Activated CD8-positive, alpha-beta memory T cell treated with anti-CD3 and anti-CD28 coated beads, Interleukin-2, amount 50 U/mL, for 24 hours (primary cell): ENCODE results near the gene CPTP.
"Not testable (repeated sequence)": the region's sequence is repeated elsewhere in the genome, so short reads cannot be mapped to it uniquely, and the experiment has no call there.

Experiments
- DNase-seq: peaks from one replicate; pipeline ENCODE4 v3.0.0-alpha.2; 2020; ENCODE audit errors: extremely low read depth

CPTP gene

DNA sequence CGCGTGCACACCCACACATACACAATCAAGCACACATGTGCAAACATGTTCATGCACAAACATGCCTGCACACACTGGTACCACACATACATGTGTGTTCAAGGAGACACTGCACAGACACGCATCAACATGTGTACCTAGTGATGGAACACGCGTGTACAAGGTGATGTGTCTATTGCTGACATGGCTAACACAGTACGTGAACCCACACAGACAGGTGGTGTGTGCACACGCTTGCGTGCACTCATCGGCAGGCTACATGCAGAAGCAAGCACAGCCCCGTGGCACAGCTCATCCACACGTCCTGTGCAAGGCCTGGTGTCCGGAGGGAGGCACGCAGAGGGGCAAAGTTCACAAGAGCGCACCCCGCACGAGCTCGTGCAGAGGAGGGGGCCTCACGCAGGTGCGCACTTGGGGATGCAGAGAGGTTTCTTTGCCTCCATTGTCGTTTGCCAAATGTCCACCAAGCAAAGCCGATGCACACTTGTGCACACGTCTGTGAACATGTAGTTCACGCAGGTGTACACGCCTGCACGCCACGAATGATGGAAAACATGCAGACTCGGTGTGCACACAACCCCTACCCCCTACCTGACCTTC is 17.8 kb upstream of the CPTP start:
- DNase-seq, result no peak

DNA sequence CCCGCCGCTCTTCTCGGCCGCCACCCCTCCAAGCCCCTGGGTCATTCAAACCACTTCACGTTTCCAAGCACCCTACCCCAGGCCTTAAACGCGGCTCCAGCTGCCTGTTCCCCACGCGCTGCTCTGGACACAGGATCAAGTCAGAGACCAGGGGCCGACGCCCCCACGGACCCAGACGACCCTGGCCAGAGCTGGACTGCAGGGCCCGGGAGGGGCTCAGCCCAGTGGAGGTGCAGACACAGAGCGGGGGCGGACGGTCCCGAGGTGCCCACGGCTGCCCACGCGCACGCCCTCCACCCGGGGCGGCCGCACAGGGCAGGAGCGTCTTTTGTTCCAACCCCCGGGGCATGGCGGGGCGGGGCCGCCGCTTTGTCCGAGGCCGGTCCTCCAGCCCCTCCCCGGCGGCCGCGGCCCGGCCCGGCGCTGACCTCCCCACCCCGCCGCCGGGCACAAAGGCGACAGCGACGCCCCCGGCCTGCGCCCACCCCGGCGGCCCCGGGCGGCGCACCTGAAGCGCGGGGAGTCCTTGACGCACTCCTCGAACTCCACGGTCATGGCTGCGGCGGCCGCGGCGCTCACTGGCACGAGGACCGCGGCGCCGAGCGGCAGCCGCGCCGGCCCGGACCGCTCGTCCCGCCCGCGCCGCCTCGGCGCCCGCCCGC is 17.2 kb upstream of the CPTP start:
- DNase-seq, result no peak

DNA sequence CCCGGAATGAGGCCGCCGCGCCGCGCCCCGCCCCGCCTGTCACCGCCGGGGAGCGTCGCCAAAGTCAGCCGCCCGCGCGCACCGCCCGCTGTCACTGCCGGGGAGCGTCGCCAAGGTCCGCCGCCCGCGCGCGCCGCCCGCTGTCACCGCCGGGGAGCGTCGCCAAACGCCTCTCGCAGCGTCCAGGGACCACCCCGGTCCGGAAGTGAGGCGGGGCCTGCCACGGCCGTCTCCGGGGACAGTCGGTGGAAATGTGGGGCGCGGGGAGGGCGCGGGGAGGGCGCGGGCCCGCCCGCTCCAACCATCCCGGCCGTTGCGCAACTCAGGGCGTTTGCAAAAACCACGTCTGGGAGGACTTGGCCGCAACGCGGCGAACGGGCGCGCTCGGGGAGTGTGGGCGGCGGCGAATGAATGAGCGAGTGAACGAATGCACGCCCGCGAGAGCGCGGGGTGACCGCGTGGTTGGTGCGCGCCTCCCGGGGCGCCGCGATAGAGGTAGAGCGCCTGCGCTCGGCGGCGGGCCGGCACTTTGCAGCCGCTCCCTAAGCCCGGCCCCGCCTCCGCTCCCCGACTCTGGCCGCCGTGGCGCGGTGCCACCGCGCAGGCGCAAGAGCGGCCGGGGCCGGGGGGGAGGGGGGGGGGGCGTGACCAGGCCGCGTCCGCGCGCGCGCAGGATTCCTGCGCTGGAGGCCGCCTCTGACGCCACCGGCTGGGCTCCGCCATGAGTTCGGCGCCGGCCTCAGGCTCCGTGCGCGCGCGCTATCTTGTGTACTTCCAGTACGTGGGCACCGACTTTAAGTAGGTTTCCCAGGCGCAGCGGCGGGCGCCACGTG is 16.5 kb upstream of the CPTP start, which contains the start of the genes ACAP3 and PUSL1:
TSS of gene ACAP3 (minus strand) at position 8 of the 833 bp plus-strand sequence. CDS start 115 bp downstream, outside the sequence.
TSS of gene PUSL1 (plus strand) at position 675 of the 833 bp plus-strand sequence. CDS start at position 722, 47 bp downstream.
- peak; percentile 58 for DNase-seq

DNA sequence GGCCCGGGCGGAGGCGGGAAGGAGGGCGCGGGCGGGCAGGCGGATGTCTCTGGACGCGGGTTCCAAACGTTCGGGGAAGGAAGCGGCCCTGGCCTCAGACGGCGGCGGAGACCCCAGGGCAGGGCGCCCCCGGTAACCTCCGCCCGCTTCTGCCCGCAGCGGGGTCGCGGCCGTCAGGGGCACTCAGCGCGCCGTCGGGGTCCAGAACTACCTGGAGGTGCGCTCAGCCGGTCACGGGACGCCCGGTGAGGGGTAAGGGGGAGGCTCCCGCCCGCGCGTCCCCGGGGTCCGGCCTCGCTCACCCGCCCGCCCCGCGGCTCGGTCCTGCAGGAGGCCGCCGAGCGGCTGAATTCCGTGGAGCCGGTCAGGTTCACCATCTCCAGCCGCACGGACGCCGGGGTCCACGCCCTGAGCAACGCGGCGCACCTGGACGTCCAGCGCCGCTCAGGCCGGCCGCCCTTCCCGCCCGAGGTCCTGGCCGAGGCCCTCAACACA is 15.8 kb upstream of the CPTP start:
- DNase-seq, result no peak

DNA sequence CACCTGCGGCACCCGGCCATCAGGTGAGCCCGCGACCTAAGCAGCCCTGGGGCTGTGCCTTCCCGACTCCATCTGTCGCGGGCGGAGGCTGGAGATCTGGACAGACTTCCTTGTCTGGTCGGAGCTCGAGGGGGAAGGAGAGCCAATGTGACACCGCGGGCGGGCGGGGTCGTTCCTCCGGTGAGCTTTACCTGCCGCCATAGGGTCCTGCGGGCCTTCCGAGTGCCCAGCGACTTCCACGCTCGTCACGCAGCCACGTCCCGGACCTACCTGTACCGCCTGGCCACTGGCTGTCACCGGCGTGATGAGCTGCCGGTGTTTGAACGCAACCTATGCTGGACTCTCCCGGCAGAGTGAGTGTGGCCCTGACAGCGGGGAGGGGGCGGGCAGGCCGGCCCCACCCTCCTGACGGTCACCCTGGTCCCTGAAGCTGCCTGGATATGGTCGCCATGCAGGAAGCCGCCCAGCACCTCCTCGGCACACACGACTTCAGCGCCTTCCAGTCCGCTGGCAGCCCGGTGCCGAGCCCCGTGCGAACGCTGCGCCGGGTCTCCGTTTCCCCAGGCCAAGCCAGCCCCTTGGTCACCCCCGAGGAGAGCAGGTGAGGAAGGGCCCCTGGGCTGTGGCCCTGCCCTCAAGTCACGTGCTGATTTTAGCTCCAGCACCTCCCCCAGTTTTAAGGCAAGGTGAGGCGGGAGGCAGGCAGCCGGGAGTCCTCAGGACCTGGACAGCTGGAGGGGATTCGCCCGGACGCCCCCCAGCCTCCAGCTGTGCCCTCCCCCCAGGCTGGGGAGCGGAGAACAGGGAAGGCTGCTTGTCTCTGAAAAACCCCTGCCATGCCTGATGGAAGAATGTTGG is 15.1 kb upstream of the CPTP start:
- no peak for DNase-seq

DNA sequence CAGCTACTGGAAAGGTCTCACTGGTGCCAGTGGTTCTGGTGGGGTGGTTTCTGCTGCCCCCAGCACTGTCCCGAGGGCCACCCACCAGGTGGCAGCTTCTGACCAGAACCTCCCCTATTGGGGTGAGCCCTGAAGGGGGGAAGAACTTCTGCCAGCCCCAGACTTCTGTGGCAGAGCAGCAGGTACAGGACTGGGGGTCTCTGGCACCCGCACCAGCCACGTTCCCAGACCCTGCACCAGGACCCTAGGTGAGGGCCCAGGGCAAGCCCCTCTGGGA is 14.6 kb upstream of the CPTP start:
- no peak for DNase-seq

DNA sequence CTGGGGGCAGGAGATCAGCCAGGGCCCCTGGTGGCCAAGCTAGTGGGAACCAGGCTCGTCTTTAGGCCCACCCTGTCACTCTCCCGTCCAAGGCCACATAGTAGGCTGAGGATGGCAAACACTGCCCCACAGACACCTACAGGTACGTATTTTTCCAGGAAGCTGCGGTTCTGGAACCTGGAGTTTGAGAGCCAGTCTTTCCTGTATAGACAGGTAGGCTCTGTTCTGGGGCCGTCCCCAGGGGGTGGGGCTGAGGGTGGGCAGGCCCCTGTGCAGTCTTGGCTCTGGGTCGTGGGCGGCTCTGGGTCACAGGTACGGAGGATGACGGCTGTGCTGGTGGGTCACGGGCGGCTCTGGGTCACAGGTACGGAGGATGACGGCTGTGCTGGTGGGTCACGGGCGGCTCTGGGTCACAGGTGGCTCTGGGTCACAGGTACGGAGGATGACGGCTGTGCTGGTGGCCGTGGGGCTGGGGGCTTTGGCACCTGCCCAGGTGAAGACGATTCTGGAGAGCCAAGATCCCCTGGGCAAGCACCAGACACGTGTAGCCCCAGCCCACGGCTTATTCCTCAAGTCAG is 14.0 kb upstream of the CPTP start:
- no peak for DNase-seq

DNA sequence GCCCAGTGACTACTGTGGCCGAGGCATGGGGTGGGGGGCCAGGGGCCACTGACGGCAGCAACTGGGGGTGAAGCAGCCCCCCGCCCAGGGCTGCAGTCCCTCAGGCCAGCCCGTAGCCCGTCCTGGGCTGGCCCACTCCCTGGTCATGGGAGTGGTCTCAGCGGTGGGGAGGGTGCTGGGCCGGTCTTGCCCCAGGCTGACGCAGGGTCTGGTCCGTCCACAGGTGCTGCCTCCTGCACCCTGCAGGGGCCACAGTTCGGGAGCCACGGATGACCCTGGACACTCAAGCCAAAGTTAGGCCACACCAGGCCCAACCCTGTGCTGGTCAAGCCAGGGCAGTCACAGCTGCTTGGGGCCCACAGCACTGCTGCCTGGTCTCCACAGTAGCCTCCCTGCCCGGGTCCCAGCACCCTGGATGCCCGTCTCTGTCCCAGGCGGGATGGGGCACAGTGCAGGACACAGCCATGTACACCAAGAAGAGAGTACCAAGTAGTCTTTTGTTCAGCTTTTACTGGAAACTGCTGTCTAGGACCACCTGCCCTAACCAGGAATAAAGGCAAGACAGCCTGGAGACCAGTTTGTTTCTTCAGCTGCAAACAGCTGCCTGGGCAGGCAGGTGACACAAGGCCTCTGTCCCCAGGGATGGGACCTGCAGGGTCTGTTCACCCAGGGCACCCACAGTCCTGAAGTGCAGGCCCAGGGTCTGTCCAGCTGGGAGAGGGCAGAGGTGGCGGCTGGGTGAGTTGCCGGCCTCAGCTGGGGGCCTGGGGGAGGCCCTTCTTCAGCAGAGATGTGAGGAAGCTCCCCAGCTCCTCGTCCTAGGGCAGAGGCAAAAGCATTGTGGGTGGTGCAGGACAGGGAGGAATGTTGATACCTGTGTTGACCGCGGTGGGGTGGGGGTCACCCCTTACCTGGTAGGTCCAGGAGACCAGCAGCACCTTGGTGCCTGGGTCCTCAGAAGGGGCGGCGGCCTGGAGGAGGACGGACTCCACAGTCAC is 13.2 kb upstream of the CPTP start:
- DNase-seq, result no peak

DNA sequence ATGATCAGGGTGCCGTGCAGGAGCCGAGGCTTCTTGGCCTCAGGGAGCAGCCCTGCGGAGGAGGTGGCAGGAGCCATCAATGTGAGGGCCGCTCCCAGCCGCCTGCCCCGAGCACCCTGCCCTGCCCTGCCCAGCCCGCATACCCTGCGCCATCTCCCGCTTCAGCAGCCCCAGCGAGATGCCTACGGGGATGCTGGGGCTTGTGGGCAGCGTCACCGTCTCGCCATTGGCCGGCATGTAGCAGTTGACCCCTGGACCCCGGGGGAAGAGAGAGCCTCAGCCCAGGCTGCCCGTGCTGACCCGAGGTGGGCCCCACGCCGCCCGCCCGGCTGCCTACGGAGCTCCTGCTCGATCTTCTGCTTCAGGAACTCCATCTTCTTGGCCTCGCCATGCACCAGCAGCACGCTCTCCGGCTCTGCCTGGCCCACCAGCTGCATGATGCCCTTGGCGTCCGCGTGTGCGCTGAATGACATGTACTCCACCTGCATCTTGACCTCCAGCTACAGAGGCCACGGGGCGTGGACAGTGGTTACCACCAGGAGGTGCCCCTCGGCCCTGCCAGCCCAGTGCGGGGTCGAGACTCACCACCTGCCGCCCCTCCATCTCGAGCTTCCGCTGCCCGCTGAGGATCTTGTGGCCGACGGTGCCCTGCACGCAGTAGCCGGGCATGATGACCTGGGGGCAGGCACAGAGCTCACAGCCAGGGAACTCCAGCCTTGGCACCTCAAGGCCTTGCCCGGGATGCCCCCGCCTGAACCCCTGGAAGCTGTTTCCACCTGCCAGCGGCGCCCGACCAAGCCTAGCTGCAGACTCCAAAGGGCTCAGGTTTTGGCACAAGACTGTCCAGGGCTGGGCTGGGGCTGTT is 11.9 kb upstream of the CPTP start:
- no peak for DNase-seq

DNA sequence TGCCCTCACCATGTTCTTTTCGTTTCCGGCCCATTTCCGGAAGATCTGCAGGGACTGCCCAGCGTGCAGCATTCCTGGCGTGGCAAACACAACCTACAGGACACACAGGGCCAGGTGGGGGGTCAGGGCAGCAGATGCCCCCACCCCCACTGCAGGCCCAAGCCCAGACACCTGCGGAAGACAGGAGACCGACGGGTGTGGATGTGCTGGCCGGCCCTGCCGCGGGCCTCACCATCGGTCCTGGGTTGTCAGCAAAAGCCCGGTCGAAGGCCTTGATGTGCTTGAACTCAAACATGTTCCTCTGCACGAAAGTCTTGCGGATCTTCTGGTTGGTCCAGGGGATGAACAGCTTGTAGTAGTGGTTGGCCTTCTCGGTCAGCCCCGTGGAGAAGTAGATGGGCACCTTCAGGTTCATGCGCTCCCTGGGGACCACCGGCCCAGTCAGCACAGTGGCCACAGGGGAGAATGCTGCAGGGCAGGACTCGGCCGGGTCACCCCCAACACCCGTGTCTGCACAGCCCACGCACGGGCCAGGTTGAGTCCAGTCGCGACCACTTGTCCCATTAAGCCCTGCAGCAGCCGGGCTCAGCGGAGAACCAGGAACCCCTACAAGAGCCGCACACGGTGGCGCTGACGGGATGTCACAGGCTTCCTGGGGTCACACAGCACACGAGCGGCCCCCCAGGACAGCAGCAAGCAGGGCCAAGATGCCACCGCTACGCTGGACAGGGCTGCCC is 10.9 kb upstream of the CPTP start:
- DNase-seq, result no peak

DNA sequence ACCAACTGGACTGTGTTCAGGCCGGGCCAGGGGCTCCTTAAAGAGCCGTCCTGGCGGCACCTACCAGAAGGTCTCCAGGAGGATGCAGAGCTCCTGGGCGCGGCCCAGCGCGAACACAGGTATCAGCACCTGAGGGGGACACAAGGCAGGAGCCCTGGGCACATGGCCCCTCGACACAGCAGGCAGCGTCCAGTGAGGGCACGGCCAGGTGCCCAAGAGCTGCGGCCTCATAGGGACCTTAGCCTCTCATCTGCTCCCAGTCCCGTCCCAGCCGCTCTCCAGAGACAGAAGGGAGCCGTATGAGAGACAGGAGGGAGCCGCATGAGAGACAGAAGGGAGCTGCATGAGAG is 10.4 kb upstream of the CPTP start:
- no peak for DNase-seq

DNA sequence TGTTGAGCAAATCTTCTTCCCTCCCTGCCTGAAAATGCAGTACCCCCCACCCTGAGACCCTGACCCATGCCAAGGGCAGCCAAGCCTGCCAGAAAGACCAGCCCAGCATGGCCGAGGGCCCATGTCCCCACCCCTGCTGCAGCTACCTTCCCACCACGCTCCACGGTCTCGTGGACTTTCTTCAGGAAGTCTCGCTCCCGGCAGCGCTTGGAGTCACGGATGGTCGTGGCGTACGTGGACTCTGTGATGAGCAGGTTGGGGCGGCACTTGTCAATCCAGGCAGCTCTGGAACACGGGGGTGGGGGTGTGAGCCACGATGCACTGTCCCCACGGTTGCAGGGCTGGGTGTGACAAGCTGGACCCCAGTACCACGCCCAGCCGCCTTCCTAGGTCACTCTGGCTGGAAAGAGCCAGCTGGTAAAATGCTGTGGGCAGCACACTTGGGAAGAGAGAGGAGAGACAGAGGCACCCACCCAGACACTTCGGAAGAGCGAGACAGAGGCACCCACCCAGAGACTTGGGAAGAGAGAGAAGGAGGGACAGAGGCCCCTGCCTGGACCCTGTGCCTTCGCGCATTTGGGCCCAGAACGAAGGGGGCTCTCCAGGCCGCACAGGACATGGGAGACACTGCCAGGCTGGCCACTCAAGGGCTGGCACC is 9.8 kb upstream of the CPTP start:
- no peak for DNase-seq

DNA sequence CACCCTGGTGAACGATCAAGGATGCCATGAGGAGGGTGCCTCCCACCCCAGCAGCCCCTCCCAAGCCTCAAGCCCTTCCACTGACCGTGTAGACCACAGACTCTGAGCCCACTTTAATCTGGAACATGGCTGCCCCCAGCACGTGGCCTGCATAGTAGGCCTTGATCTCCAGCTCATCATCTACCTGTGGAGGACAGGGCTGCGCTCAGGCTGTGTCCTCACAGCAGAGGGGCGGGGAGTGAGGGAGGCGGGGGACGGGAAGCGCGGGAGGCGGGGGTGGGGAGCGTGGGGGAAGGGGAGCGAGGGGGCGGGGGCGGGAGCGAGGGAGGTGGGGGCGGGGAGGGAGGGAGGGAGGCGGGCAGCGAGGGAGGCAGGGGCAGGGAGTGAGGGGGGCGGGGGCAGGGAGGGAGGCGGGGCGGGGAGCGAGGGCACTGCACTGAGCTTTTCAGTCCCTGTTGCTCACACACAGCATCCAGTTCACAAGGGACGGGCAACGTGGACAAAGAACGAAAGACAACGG is 9.1 kb upstream of the CPTP start:
- no peak for DNase-seq

DNA sequence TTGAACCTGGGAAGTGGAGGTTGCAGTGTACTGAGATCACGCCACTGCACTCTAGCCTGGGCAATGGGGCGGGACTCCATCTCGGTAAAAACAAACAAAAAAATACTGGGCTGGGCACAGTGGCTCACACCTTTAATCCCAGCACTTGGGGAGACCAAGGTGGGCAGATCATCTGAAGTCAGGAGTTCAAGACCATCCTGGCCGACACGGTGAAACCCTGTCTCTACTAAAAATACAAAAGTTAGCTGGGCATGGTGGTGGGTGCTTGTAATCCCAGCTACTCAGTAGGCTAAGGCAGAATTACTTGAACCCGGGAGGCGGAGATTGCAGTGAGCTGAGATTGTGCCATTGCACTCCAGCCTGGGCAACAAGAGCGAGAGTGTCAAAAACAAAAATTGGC is 8.4 kb upstream of the CPTP start:
- not testable (repeated sequence) for DNase-seq

DNA sequence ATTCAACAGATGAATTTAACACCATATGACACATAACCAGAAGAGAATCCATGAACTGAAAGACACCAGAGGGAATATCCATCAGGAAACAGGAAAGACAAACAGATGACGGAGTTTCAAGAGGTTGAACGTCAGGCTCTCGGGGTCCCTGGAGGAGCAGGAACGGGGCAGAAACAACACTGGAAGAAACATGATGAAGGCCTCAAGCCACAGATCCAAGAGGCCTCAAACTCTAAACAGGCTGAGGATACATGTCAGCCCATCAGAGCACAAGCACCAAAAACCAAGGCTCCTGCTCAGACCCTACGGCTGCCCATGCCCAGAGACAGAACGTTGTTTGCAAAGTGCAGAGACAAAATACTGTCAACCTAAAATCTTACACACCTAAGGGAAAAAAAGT is 7.2 kb upstream of the CPTP start:
- no peak for DNase-seq

DNA sequence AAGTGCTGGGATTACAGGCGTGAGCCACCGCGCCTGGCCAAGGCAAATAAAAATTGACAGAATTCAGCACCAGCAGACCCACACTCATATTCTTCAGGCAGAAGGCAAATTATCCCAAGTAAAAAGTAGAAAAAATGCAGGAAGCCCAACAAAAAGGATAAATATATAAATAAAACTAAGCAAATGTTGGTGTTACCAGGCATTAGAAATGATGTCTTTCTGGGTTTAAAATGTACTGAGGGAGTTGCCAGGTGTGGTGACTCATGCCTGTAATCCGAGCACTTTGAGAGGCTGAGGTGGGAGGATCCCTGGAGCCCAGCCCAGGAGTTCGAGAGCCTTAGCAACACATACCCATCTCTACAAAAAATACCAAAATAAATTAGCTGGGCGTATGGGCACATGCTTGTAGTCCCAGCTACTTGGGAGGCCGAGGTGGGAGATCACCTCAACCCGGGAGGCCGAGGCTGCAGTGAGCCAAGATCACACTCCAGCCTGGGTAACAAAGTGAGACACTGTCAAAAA is 6.4 kb upstream of the CPTP start:
- no peak for DNase-seq

DNA sequence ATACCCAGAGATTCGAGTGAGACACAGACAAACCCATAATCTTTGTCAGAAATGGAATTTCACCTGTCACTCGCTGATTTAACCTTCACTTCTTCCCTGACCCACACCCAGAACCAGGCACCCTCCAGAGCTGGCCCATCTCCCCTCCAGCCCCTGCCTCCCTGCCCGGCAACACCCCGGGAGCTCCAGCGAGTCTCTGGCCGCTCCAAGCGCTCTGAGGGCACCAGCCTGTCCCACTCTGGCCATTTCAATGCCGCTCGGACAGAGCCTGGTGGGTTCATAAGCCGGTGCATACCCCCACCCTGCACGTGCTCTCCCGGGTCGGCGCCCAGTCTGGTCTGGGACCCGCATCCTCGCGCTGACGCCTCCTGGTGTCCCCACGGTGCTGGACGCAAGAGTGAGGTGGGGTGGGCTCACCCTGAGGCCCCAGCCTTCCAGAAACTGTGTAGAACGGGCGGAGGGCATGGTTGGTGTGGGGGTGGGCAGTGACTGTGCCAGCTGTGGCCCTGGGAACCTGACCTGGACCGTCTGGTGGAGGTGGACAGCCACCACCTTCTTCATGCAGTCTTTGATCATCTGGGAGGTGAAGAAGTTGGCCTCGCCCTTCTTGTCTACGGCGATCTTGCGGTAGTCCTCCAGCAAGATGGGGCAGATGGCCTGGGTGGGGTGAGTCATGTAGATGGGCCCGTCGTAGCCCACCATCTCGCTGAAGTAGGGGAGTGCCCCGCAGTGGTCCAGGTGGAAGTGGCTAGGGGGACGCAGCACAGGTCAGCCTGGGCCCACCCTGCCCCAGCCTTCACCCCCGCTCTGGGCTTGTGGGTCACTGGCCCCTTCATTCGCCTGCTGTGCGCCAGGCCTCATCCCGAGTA is 5.6 kb upstream of the CPTP start:
- DNase-seq, result no peak
